ENCODE results near the gene HERPUD2. TPM values are rescaled to one million over a fixed set of nuclear protein-coding genes. Genes with fewer than 3 reads are reported as not detected.
A peak's percentile ranks its signal among the peaks of the same experiment; 100 is the strongest.

The HERPUD2 gene
- total RNA-seq, 1 donor: 26.5 TPM

GRCh38 chr7:35716038-35716803 lies 21.3 kb upstream of the HERPUD2 start:
- peak overlapping the region; percentile 40 for H3K4me3 ChIP-seq (ENCODE audit: low read depth, low read length)
- no peak for TF ChIP-seq CTCF (IDR thresholded peaks at IDR 0.05; ENCODE audit: insufficient read depth, low read length)
- peak; percentile 76 for DNase-seq (ENCODE audit: low read depth)

- TF ChIP-seq CTCF (IDR thresholded peaks at IDR 0.05; ENCODE audit: insufficient read depth, low read length): no peak
- DNase-seq (ENCODE audit: low read depth): no peak
- H3K4me3 ChIP-seq (ENCODE audit: low read depth, low read length): no peak overlapping the region
These were observed 19.9 kb upstream of the HERPUD2 start for GRCh38 chr7:35714862-35715261.

DNA sequence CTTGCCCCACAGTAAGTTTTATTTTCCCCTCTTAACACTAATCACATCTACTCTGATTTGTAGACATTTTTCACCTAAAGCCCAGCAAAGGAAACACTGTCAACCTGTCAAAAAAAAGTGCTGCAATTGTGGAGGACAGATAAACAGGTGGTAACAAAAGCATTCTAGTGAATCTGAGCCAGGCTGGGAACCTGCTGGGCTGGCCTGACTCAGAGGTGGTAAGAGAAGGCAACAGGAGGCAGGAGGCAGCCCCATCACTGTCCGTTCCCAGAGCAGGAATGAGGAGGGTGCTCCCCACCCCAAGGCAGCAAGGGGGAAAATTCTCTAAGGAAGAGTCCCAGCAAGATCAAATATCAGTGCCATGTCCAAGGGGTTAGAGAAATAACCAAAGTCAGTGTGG lies 19.5 kb upstream of the HERPUD2 start:
- H3K4me3 ChIP-seq (ENCODE audit: low read depth, low read length): no peak overlapping the region
- DNase-seq (ENCODE audit: low read depth): no peak
- no peak for TF ChIP-seq CTCF (IDR thresholded peaks at IDR 0.05; ENCODE audit: insufficient read depth, low read length)

DNA sequence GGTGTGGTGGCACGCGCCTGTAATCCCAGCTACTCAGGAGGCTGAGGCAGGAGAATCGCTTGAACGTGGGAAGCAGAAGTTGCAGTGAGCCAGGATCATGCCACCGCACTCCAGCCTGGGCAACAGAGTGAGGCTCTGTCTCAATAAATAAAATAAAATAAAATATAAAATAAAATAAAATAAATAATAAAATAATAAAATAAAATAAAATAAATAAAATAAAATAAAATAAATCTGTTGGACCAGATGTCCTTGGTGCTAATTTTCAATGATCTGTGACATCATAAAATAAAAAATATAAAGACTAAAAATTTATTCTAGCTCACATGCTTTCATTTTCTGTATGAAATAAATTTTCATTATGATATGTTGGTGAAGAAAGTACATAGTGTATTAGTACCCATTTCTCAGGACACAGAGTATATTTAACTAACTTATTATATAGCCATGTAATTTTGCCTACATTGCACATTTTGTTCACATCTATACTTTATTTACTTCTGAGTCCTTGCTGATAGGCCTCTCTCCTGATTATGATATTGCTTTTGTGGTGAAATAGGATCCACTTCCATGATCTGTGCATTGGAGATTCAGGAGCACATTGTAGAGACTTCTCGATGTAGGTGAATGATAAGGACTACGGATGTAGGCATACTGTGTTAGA lies 17.8 kb upstream of the HERPUD2 start:
- TF ChIP-seq CTCF (IDR thresholded peaks at IDR 0.05; ENCODE audit: insufficient read depth, low read length): no peak
- DNase-seq (ENCODE audit: low read depth): no peak
- no peak overlapping the region for H3K4me3 ChIP-seq (ENCODE audit: low read depth, low read length)

- peak; percentile 39 for DNase-seq (ENCODE audit: low read depth)
- H3K4me3 ChIP-seq (ENCODE audit: low read depth, low read length): no peak overlapping the region
- no peak for TF ChIP-seq CTCF (IDR thresholded peaks at IDR 0.05; ENCODE audit: insufficient read depth, low read length)
These were observed 12.5 kb upstream of the HERPUD2 start for GRCh38 chr7:35707422-35707821.

DNA sequence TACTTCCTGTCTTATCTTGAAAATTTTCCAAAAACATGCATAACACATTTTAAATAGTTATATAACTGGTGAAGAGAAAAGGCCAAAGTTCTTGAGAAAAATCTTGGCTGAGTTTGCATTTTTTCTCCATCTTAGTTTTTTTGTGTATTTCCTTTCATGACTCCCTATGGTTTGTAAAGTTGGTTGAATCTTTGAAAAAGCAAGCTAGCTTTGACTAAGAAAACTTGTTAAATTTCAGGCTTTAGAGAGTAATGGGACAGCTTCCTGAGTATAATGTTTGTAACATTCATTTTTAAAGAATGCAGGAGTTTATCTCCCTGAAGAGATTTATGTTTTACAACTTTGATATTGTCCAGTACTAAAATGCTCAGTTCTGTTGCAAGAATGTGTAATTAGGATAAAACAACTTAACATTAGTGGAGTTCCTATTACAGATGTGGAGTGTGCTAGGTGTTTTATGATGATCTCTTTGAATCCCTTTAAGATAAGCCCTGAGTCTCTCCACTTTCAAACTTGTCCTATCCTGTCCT lies 11.1 kb upstream of the HERPUD2 start:
- no peak overlapping the region for H3K4me3 ChIP-seq (ENCODE audit: low read depth, low read length)
- no peak for TF ChIP-seq CTCF (IDR thresholded peaks at IDR 0.05; ENCODE audit: insufficient read depth, low read length)
- DNase-seq (ENCODE audit: low read depth): peak; percentile 53
